Mucosa of stomach (tissue), 1 donor: ENCODE results near the gene DOC2B.
A peak's percentile ranks its signal among the peaks of the same experiment; 100 is the strongest.
"Not testable (repeated sequence)": the region's sequence is repeated elsewhere in the genome, so short reads cannot be mapped to it uniquely, and the experiment has no call there.

Experiments used
- H3K27me3 ChIP-seq: one replicate; pipeline ENCODE4 v1.7.0; 2013; ENCODE audit warnings: mild to moderate bottlenecking, low read length; ENCODE audit not compliant: control insufficient read depth, insufficient read depth
- H3K36me3 ChIP-seq: one replicate; pipeline ENCODE4 v1.7.0; 2013; ENCODE audit warnings: low read length; ENCODE audit not compliant: control insufficient read depth, insufficient read depth
- H3K4me1 ChIP-seq: one replicate; pipeline ENCODE4 v1.7.0; 2013; ENCODE audit warnings: mild to moderate bottlenecking, low read length; ENCODE audit not compliant: control insufficient read depth, insufficient read depth
- H3K4me3 ChIP-seq: one replicate; pipeline ENCODE4 v1.7.0; 2013; ENCODE audit warnings: low read length
- H3K9ac ChIP-seq: one replicate; pipeline ENCODE4 v1.7.0; 2013; ENCODE audit warnings: mild to moderate bottlenecking, low read length, moderate library complexity
- H3K9me3 ChIP-seq: one replicate; pipeline ENCODE4 v1.7.0; 2013; ENCODE audit warnings: mild to moderate bottlenecking, low read length, moderate library complexity; ENCODE audit not compliant: control insufficient read depth
- donor health status: Pancreatic carcinoma.

DOC2B gene

GRCh38 chr17:181245-182049, at the start of gene DOC2B:
Gene DOC2B, minus strand, starts transcription at chr17:181650. Its CDS starts 171 bp downstream, at chr17:181479.
- H3K4me3 ChIP-seq, result peak within 1 kb of the TSS; percentile 25
- H3K9ac ChIP-seq, result no peak within 1 kb of the TSS
- peaks cover 33% of the 10 kb centered on the region for H3K4me1 ChIP-seq
- H3K9me3 ChIP-seq, result no peaks in the 10 kb centered on the region
- H3K27me3 ChIP-seq, result peaks cover 50% of the 10 kb centered on the region
- no peaks in the 10 kb centered on the region for H3K36me3 ChIP-seq

GRCh38 chr17:230395-230770, 48.9 kb upstream of the DOC2B start:
- Histone ChIP-seq H3K27me3 (no peaks in the 10 kb centered on the region), H3K36me3 (no peaks in the 10 kb centered on the region), H3K4me1 (peaks cover 14% of the 10 kb centered on the region), H3K9me3 (no peaks in the 10 kb centered on the region), H3K4me3 (no peak overlapping the region), H3K9ac (no peak overlapping the region)

GRCh38 chr17:229709-230394, 48.4 kb upstream of the DOC2B start:
- Histone ChIP-seq H3K4me1 (peaks cover 14% of the 10 kb centered on the region), H3K9ac (no peak overlapping the region), H3K4me3 (no peak overlapping the region), H3K27me3 (no peaks in the 10 kb centered on the region), H3K9me3 (no peaks in the 10 kb centered on the region), H3K36me3 (no peaks in the 10 kb centered on the region)

- Histone ChIP-seq H3K36me3 (no peaks in the 10 kb centered on the region), H3K4me3 (no peak overlapping the region), H3K4me1 (peaks cover 7% of the 10 kb centered on the region), H3K27me3 (no peaks in the 10 kb centered on the region), H3K9ac (no peak overlapping the region), H3K9me3 (no peaks in the 10 kb centered on the region)
Measured at GRCh38 chr17:228951-229708, 47.7 kb upstream of the DOC2B start.

GRCh38 chr17:227946-228615, 46.6 kb upstream of the DOC2B start:
- H3K36me3 ChIP-seq, result no peaks in the 10 kb centered on the region
- H3K27me3 ChIP-seq, result no peaks in the 10 kb centered on the region
- no peak overlapping the region for H3K9ac ChIP-seq
- no peak overlapping the region for H3K4me3 ChIP-seq
- H3K9me3 ChIP-seq, result no peaks in the 10 kb centered on the region
- peaks cover 2% of the 10 kb centered on the region for H3K4me1 ChIP-seq

GRCh38 chr17:227078-227945, 45.9 kb upstream of the DOC2B start:
- Histone ChIP-seq H3K9ac (no peak overlapping the region), H3K9me3 (no peaks in the 10 kb centered on the region), H3K36me3 (no peaks in the 10 kb centered on the region), H3K27me3 (no peaks in the 10 kb centered on the region), H3K4me3 (no peak overlapping the region), H3K4me1 (no peaks in the 10 kb centered on the region)

- Histone ChIP-seq H3K4me3 (no peak overlapping the region), H3K4me1 (no peaks in the 10 kb centered on the region), H3K9ac (no peak overlapping the region), H3K9me3 (no peaks in the 10 kb centered on the region), H3K36me3 (no peaks in the 10 kb centered on the region), H3K27me3 (no peaks in the 10 kb centered on the region)
Measured at GRCh38 chr17:226108-227077, 44.9 kb upstream of the DOC2B start.

- Histone ChIP-seq H3K27me3 (no peaks in the 10 kb centered on the region), H3K9me3 (no peaks in the 10 kb centered on the region)
Measured at GRCh38 chr17:225551-225950, 44.1 kb upstream of the DOC2B start.

GRCh38 chr17:224576-224975, 43.1 kb upstream of the DOC2B start:
- H3K36me3 ChIP-seq, H3K9me3 ChIP-seq, H3K27me3 ChIP-seq, H3K4me3 ChIP-seq, H3K4me1 ChIP-seq, H3K9ac ChIP-seq: not testable (repeated sequence)

More at GRCh38 chr17:225551-225950, 44.1 kb upstream of the DOC2B start:
- H3K36me3 ChIP-seq, result no peaks in the 10 kb centered on the region
- H3K4me1 ChIP-seq, result no peaks in the 10 kb centered on the region
- H3K4me3 ChIP-seq, result no peak overlapping the region
- no peak overlapping the region for H3K9ac ChIP-seq

GRCh38 chr17:223723-224471, 42.4 kb upstream of the DOC2B start:
- Histone ChIP-seq H3K9ac (no peak overlapping the region), H3K36me3 (no peaks in the 10 kb centered on the region), H3K4me1 (no peaks in the 10 kb centered on the region), H3K27me3 (no peaks in the 10 kb centered on the region), H3K9me3 (no peaks in the 10 kb centered on the region), H3K4me3 (no peak overlapping the region)
